A673 (cell line): ENCODE results near the gene DDR2. TPM values are rescaled to one million over a fixed set of nuclear protein-coding genes. Genes with fewer than 3 reads are reported as not detected.

Experiments used
- BruUV-seq: library from RNA; stranded (reverse); fragments of 400-500 nt; replicated peaks from 2 replicates; lab custom pipeline; 2021; lab: Mats Ljungman, UMichigan
- CTCF ChIA-PET: fragments of 300-600 bp; sonication (Branson Sonifier 250); formaldehyde crosslinking; loops from one replicate; lab custom pipeline; 2022; ENCODE audit warnings: antibody characterized with exemption; lab: Charles Lee
- POLR2A ChIA-PET: fragments of 300-600 bp; sonication (Branson Sonifier 250); formaldehyde crosslinking; loops from one replicate; lab custom pipeline; 2022; ENCODE audit warnings: antibody characterized with exemption; ENCODE audit not compliant: low non-redundant PET; lab: Charles Lee
- DNase-seq: peaks from one replicate; pipeline ENCODE4 v3.0.0-alpha.2; 2015; ENCODE audit warnings: low spot score
- H3K27ac ChIP-seq: fragments of 200-600 bp; sonication (generic); 2 replicates; pipeline ENCODE4 v1.5.1; 2016; ENCODE audit warnings: mixed run types, low read depth, mild to moderate bottlenecking, mixed read lengths, antibody characterized with exemption, low read length; ENCODE audit not compliant: poor library complexity, severe bottlenecking
- H3K27me3 ChIP-seq: fragments of 200-600 bp; sonication (generic); replicated peaks from 2 replicates; pipeline ENCODE4 v1.6.1; 2017; ENCODE audit warnings: mixed run types, low read depth, mild to moderate bottlenecking, mixed read lengths, antibody characterized with exemption, low read length; ENCODE audit not compliant: insufficient read depth, poor library complexity
- H3K36me3 ChIP-seq: fragments of 200-600 bp; sonication (generic); 2 replicates; pipeline ENCODE4 v1.6.1; 2016; ENCODE audit warnings: mixed run types, mild to moderate bottlenecking, mixed read lengths, antibody characterized with exemption, low read length; ENCODE audit not compliant: insufficient read depth, poor library complexity, severe bottlenecking
- H3K4me1 ChIP-seq: fragments of 200-600 bp; sonication (generic); 2 replicates; pipeline ENCODE4 v1.6.1; 2017; ENCODE audit warnings: mixed run types, mild to moderate bottlenecking, mixed read lengths, antibody characterized with exemption, low read length; ENCODE audit not compliant: insufficient read depth, poor library complexity, severe bottlenecking
- H3K4me3 ChIP-seq: fragments of 200-600 bp; sonication (generic); 2 replicates; pipeline ENCODE4 v1.5.1; 2016; ENCODE audit warnings: low read depth, mixed run types, mild to moderate bottlenecking, mixed read lengths, low read length; ENCODE audit not compliant: poor library complexity, severe bottlenecking
- H3K9me3 ChIP-seq: fragments of 200-600 bp; sonication (generic); 2 replicates; pipeline ENCODE4 v1.6.1; 2016; ENCODE audit warnings: mixed run types, low read depth, mild to moderate bottlenecking, mixed read lengths, antibody characterized with exemption, low read length; ENCODE audit not compliant: poor library complexity, severe bottlenecking
- EZH2 ChIP-seq: fragments of 200-600 bp; sonication (generic); IDR thresholded peaks from 2 replicates; pipeline ENCODE4 v1.6.1; 2017; ENCODE audit warnings: borderline replicate concordance, low read depth, mild to moderate bottlenecking, mixed read lengths, antibody characterized with exemption, low read length; ENCODE audit not compliant: poor library complexity, severe bottlenecking
- intact Hi-C: fragments of 100-400 bp; cut with micrococcal nuclease; formaldehyde crosslinking; loops from one replicate; pipeline ENCODE4 v1.10.0; 2022; ENCODE audit not compliant: unreplicated experiment
- total RNA-seq: library from RNA; stranded (reverse); gene quantifications from 2 replicates; pipeline ENCODE4 v1.2.3, GENCODE V29; 2021
- TF ChIP-seq, protein P1 (sequence below): fragments of 300-800, 200-600 bp; sonication (generic); conservative IDR thresholded peaks from 2 replicates; pipeline ENCODE4 v1.5.1; 2017; ENCODE audit warnings: low read depth, mild to moderate bottlenecking, antibody characterized with exemption, low read length, moderate library complexity, mixed read lengths

DDR2 gene
- total RNA-seq, 1 experiment from 2014 or later = 121 TPM

- TF ChIP-seq, protein P1, sequence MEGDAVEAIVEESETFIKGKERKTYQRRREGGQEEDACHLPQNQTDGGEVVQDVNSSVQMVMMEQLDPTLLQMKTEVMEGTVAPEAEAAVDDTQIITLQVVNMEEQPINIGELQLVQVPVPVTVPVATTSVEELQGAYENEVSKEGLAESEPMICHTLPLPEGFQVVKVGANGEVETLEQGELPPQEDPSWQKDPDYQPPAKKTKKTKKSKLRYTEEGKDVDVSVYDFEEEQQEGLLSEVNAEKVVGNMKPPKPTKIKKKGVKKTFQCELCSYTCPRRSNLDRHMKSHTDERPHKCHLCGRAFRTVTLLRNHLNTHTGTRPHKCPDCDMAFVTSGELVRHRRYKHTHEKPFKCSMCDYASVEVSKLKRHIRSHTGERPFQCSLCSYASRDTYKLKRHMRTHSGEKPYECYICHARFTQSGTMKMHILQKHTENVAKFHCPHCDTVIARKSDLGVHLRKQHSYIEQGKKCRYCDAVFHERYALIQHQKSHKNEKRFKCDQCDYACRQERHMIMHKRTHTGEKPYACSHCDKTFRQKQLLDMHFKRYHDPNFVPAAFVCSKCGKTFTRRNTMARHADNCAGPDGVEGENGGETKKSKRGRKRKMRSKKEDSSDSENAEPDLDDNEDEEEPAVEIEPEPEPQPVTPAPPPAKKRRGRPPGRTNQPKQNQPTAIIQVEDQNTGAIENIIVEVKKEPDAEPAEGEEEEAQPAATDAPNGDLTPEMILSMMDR = no peak
- no peak for TF ChIP-seq EZH2
- BruUV-seq = no TSS peak
- POLR2A ChIA-PET = no interaction called here
- Histone ChIP-seq H3K9me3 (no peaks in the 10 kb centered on the region), H3K4me1 (peaks cover 21% of the 10 kb centered on the region), H3K4me3 (no peak overlapping the region), H3K27ac (peak overlapping the region; percentile 1), H3K36me3 (peaks cover 88% of the 10 kb centered on the region), H3K27me3 (no peaks in the 10 kb centered on the region)
- intact Hi-C loops = no loop called here
- no peak for DNase-seq
- CTCF ChIA-PET = no interaction called here
These were observed 125.2 kb downstream of the DDR2 start for GRCh38 chr1:162757476-162757875.

GRCh38 chr1:162765788-162766187 is 133.5 kb downstream of the DDR2 start:
- intact Hi-C loops = no loop called here
- CTCF ChIA-PET = no interaction called here
- TF ChIP-seq EZH2 = no peak
- TF ChIP-seq, protein P1 = no peak

GRCh38 chr1:162772571-162773154 is 140.4 kb downstream of the DDR2 start:
- H3K36me3 ChIP-seq = peaks cover 94% of the 10 kb centered on the region
- no peaks in the 10 kb centered on the region for H3K4me1 ChIP-seq
- DNase-seq = no peak
- no peaks in the 10 kb centered on the region for H3K9me3 ChIP-seq
- no TSS peak for BruUV-seq
- intact Hi-C loops = no loop called here
- no peaks in the 10 kb centered on the region for H3K27me3 ChIP-seq
- no peak for TF ChIP-seq EZH2
- TF ChIP-seq, protein P1 = no peak
- no peak overlapping the region for H3K27ac ChIP-seq
- POLR2A ChIA-PET = no interaction called here
- no peak overlapping the region for H3K4me3 ChIP-seq
- CTCF ChIA-PET = no interaction called here

More at GRCh38 chr1:162765788-162766187, 133.5 kb downstream of the DDR2 start:
- H3K4me1 ChIP-seq = no peaks in the 10 kb centered on the region
- no peaks in the 10 kb centered on the region for H3K27me3 ChIP-seq
- H3K36me3 ChIP-seq = peaks cover 80% of the 10 kb centered on the region
- POLR2A ChIA-PET = no interaction called here
- no peaks in the 10 kb centered on the region for H3K9me3 ChIP-seq
- no peak for DNase-seq
- BruUV-seq = no TSS peak
- no peak overlapping the region for H3K27ac ChIP-seq
- no peak overlapping the region for H3K4me3 ChIP-seq
